Activated B cell treated with CpG ODN at 0.5 μM for 24 hours (primary cell): Measurements from ENCODE around the gene KCNAB3. TPM values are rescaled to one million over a fixed set of nuclear protein-coding genes. Genes with fewer than 3 reads are reported as not detected.

Source experiments
- ATAC-seq: fragments of 200-7000 bp; cut with Tn5 transposase; one replicate; pipeline ENCODE4 v1.10.0; 2021; ENCODE audit warnings: low read depth, mild to moderate bottlenecking, moderate library complexity
- CTCF ChIA-PET: fragments of 350-600 bp; sonication (Branson Sonifier 250); formaldehyde crosslinking; loops from one replicate; lab custom pipeline; 2021; ENCODE audit warnings: antibody characterized with exemption; lab: Charles Lee
- POLR2A ChIA-PET: fragments of 350-600 bp; sonication (Branson Sonifier 250); formaldehyde crosslinking; loops from one replicate; lab custom pipeline; 2021; ENCODE audit warnings: antibody characterized with exemption; lab: Charles Lee
- DNase-seq: peaks from one replicate; pipeline ENCODE4 v3.0.0; 2022
- H3K27ac Mint-ChIP-seq: one replicate; pipeline ENCODE4 v1.8.0; 2020; ENCODE audit warnings: mixed read lengths
- H3K27me3 Mint-ChIP-seq: one replicate; pipeline ENCODE4 v1.8.0; 2021; ENCODE audit warnings: mixed read lengths
- H3K36me3 Mint-ChIP-seq: one replicate; pipeline ENCODE4 v1.8.0; 2021; ENCODE audit warnings: low read depth, mixed read lengths
- H3K4me1 Mint-ChIP-seq: one replicate; pipeline ENCODE4 v1.8.0; 2021; ENCODE audit warnings: mixed read lengths
- H3K4me3 Mint-ChIP-seq: one replicate; pipeline ENCODE4 v1.8.0; 2020; ENCODE audit warnings: mild to moderate bottlenecking, mixed read lengths
- H3K9me3 Mint-ChIP-seq: one replicate; pipeline ENCODE4 v1.8.0; 2020; ENCODE audit warnings: mixed read lengths
- intact Hi-C: fragments of 100-400 bp; cut with micrococcal nuclease; formaldehyde crosslinking; loops from one replicate; pipeline ENCODE4 v1.15.1; 2024
- total RNA-seq: library from RNA; stranded (reverse); gene quantifications from 2 replicates; pipeline ENCODE4 v1.2.3, GENCODE V29; 2022
- TF ChIP-seq, protein P1 (sequence below): fragments of 200-600 bp; IDR thresholded peaks from one replicate; pipeline ENCODE4 v1.8.0; 2022; ENCODE audit warnings: antibody characterized with exemption, mild to moderate bottlenecking

Gene KCNAB3
- total RNA-seq, 1 donor from 2014 or later, result 12.9 TPM

DNA sequence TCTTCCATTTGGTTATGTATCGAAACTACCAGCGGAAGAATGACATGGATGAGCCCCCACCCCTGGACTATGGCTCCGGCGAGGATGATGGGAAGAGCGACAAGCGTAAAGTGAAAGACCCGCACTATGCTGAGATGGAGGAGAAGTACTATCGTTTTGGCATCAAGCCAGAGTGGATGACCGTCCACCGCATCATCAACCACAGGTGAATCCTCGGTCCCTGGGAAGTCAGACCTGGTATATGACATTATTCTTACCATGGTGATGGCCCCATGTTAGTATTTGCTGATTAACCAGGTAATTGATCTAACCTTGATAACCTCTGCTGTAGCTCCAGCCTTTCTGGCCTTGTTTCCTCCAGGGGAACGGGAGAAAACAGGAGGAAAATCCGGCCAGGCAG, 32.6 kb downstream of the KCNAB3 start:
- DNase-seq (no peak), ATAC-seq (no peak)
- ChIA-PET POLR2A (no interaction called here), CTCF (interaction anchor here (1.7 to 1.9 kb wide), 2 partner anchors 34 to 153 kb away, joined by 5 to 7 read pairs; no protein-coding TSS in a partner anchor)
- TF ChIP-seq, protein P1, sequence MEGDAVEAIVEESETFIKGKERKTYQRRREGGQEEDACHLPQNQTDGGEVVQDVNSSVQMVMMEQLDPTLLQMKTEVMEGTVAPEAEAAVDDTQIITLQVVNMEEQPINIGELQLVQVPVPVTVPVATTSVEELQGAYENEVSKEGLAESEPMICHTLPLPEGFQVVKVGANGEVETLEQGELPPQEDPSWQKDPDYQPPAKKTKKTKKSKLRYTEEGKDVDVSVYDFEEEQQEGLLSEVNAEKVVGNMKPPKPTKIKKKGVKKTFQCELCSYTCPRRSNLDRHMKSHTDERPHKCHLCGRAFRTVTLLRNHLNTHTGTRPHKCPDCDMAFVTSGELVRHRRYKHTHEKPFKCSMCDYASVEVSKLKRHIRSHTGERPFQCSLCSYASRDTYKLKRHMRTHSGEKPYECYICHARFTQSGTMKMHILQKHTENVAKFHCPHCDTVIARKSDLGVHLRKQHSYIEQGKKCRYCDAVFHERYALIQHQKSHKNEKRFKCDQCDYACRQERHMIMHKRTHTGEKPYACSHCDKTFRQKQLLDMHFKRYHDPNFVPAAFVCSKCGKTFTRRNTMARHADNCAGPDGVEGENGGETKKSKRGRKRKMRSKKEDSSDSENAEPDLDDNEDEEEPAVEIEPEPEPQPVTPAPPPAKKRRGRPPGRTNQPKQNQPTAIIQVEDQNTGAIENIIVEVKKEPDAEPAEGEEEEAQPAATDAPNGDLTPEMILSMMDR, result no peak
- Mint-ChIP-seq H3K4me3 (no peak overlapping the region), H3K27ac (no peak overlapping the region), H3K4me1 (no peaks in the 10 kb centered on the region), H3K27me3 (no peaks in the 10 kb centered on the region), H3K36me3 (peaks cover 83% of the 10 kb centered on the region), H3K9me3 (no peaks in the 10 kb centered on the region)
- intact Hi-C loops, result loop anchor here (1.0 kb wide), 1 partner anchor 75 kb away; no protein-coding TSS in a partner anchor

DNA sequence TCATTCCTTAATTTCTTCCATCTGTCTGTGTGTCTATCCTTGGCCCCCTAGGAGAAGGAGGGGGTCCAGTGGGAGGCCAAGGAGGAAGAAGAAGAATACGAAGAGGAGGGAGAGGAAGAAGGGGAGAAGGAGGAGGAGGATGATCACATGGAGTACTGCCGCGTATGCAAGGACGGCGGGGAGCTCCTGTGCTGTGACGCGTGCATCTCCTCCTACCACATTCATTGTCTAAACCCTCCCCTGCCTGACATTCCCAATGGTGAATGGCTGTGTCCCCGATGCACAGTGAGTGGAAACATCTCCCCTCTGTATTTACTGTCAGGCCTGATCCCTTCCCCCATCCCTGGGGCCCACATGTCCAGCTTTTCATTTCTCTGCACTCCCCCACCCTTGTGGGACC, 34.8 kb downstream of the KCNAB3 start:
- intact Hi-C loops, result no loop called here
- TF ChIP-seq, protein P1, result no peak
- ChIA-PET CTCF (interaction anchor here (0.8 kb wide), 1 partner anchor 33 kb away, joined by 4 read pairs; no protein-coding TSS in a partner anchor), POLR2A (interaction anchor here (1.1 kb wide), 1 partner anchor 9 kb away, joined by 16 read pairs; no protein-coding TSS in a partner anchor)
- no peak overlapping the region for H3K27ac Mint-ChIP-seq
- no peak overlapping the region for H3K4me3 Mint-ChIP-seq
- H3K4me1 Mint-ChIP-seq, result no peaks in the 10 kb centered on the region
- H3K9me3 Mint-ChIP-seq, result no peaks in the 10 kb centered on the region
- ATAC-seq (no peak), DNase-seq (no peak)
- H3K36me3 Mint-ChIP-seq, result peaks cover 82% of the 10 kb centered on the region
- no peaks in the 10 kb centered on the region for H3K27me3 Mint-ChIP-seq

DNA sequence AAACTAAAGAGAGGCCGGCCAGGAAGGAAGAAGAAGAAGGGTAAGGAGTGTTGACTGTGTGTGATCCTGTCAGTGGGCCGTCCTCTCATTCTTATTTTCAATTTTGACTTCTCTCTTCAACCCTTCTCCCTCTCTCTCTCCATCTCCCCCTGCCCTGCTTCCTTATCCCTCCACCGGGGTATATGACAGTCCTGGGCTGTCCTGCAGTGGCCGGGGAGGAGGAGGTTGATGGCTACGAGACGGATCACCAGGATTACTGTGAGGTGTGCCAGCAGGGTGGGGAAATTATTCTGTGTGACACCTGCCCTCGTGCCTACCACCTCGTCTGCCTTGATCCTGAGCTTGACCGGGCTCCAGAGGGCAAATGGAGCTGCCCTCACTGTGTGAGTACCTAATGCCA, 35.4 kb downstream of the KCNAB3 start:
- CTCF ChIA-PET, result no interaction called here
- no peaks in the 10 kb centered on the region for H3K9me3 Mint-ChIP-seq
- no peak overlapping the region for H3K27ac Mint-ChIP-seq
- no peak for ATAC-seq
- no peaks in the 10 kb centered on the region for H3K4me1 Mint-ChIP-seq
- no peaks in the 10 kb centered on the region for H3K27me3 Mint-ChIP-seq
- H3K4me3 Mint-ChIP-seq, result no peak overlapping the region
- intact Hi-C loops, result no loop called here
- peaks cover 76% of the 10 kb centered on the region for H3K36me3 Mint-ChIP-seq
- POLR2A ChIA-PET, result no interaction called here
- DNase-seq, result no peak
- TF ChIP-seq, protein P1, result no peak

DNA sequence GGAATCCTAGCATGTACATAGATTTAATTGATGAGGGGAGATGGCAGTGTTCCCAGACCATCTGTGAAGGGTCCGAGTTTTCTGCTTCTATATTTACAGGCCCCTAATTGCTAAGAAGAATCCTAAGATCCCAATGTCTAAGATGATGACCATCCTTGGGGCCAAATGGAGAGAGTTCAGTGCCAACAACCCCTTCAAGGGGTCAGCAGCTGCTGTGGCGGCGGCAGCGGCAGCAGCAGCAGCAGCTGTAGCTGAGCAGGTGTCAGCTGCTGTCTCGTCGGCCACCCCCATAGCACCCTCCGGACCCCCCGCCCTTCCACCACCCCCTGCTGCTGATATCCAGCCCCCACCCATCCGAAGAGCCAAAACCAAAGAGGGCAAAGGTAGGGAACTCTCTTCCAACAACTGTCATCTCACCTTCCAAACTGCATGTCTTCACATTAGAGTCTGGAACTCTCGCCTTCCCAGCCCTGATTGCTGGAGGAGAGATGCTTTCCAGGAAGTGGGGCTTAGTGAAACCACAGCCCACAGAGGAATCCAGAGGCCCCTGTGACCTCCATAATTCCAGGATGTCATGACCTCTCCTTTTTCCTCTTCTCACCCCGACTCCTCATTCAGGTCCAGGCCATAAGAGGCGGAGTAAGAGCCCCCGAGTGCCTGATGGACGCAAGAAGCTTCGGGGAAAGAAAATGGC, 36.3 kb downstream of the KCNAB3 start:
- intact Hi-C loops, result no loop called here
- no peak for ATAC-seq
- CTCF ChIA-PET, result no interaction called here
- Mint-ChIP-seq H3K27me3 (no peaks in the 10 kb centered on the region), H3K4me1 (no peaks in the 10 kb centered on the region), H3K27ac (no peak overlapping the region), H3K36me3 (peaks cover 67% of the 10 kb centered on the region), H3K4me3 (no peak overlapping the region), H3K9me3 (no peaks in the 10 kb centered on the region)
- POLR2A ChIA-PET, result no interaction called here
- TF ChIP-seq, protein P1, result no peak
- no peak for DNase-seq

DNA sequence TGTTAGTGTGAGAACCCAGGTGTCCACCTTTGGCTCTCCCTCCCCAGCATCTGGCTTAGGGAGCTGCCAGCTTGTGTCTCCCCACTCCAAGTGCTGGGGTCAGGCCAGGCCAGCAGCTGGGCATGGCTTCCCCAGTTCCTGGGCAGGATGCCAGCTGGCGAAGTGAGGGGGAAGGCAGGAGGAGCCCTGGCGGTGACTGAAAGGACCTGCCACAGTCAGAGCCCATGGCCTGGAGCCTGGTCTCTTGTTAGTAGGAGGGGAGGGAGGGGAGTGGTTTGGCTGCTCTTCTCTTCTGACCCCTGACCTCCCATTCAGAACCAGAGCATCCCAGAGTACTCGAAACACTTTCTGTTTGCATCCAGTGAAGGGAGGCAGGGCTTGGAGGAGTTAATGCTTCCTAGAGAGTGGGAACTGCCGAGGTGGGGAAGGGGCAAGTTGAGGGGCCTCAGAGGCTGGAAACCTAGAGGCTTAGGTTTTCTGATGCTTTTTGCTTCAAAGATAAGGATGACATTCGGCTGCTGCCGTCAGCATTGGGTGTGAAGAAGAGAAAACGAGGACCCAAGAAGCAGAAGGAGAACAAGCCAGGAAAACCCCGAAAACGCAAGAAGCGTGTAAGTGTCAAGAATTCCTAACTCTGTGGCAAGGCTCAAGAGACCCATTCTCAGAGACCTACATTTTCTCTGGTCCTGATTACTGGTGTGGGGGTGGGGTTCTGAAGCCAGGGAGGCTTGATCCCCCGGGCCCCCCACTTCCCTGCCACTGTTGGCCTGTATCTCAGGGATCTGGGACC, 40.3 kb downstream of the KCNAB3 start:
- H3K4me1 Mint-ChIP-seq, result peaks cover 5% of the 10 kb centered on the region

More for the DNA sequence above, 40.3 kb downstream of the KCNAB3 start:
- Mint-ChIP-seq H3K4me3 (no peak overlapping the region), H3K27ac (peak overlapping the region; percentile 41), H3K36me3 (peaks cover 37% of the 10 kb centered on the region), H3K27me3 (no peaks in the 10 kb centered on the region), H3K9me3 (no peaks in the 10 kb centered on the region)
- POLR2A ChIA-PET, result interaction anchor here (1.9 kb wide), 1 partner anchor 47 kb away, joined by 6 read pairs; no protein-coding TSS in a partner anchor
- DNase-seq, result no peak
- TF ChIP-seq, protein P1, result no peak
- intact Hi-C loops, result no loop called here
- CTCF ChIA-PET, result no interaction called here
- ATAC-seq, result no peak
